Measurements from ENCODE around the gene SLC17A8. TPM values are rescaled to one million over a fixed set of nuclear protein-coding genes. Genes with fewer than 3 reads are reported as not detected.

SLC17A8 gene
- total and polyA plus RNA-seq, 2 experiments from 2014 or later = not detected

GRCh38 chr12:100461330-100461973, 104.6 kb downstream of the SLC17A8 start:
- Histone ChIP-seq H3K27ac (no peak overlapping the region), H3K4me3 (no peak overlapping the region), H3K9me3 (ENCODE audit: low read depth) (no peaks in the 10 kb centered on the region), H2AFZ (no peak overlapping the region), H3F3A (ENCODE audit: insufficient read depth) (no peaks in the 10 kb centered on the region), H3K9ac (no peak overlapping the region), H3K4me1 (ENCODE audit: insufficient read depth) (no peaks in the 10 kb centered on the region), H3K4me2 (ENCODE audit: unreplicated experiment) (no peak overlapping the region), H4K20me1 (ENCODE audit: insufficient read depth) (no peaks in the 10 kb centered on the region), H3K9me2 (ENCODE audit: insufficient read depth) (no peaks in the 10 kb centered on the region), H3K36me3 (ENCODE audit: low read depth) (no peaks in the 10 kb centered on the region), H3K27me3 (replicated peaks; ENCODE audit: insufficient read depth) (no peaks in the 10 kb centered on the region), H3K79me2 (ENCODE audit: insufficient read depth) (no peaks in the 10 kb centered on the region)
- no peak for DNase-seq
- 41 to 47% methylated on average over 1 of the region's 1 CpG for WGBS, 2 experiments (ENCODE audit: low coverage in 1 of 2, low lambda C conversion rate in 2 of 2, missing lambda C conversion rate in 2 of 2)
- in situ Hi-C loops (cut with MboI) = no loop called here
- no peak for TF ChIP-seq EZH2 (IDR thresholded peaks at IDR 0.05; ENCODE audit: insufficient read depth, poor library complexity, severe bottlenecking)
- no peak for TF ChIP-seq EZH2phosphoT487 (IDR thresholded peaks at IDR 0.05; ENCODE audit: insufficient read depth, low read depth)

- Histone ChIP-seq H3K4me1 (ENCODE audit: insufficient read depth) (no peaks in the 10 kb centered on the region), H2AFZ (no peak overlapping the region), H3K9ac (no peak overlapping the region), H3K9me3 (ENCODE audit: low read depth) (no peaks in the 10 kb centered on the region), H3K4me3 (no peak overlapping the region), H3F3A (ENCODE audit: insufficient read depth) (no peaks in the 10 kb centered on the region), H3K36me3 (ENCODE audit: low read depth) (no peaks in the 10 kb centered on the region), H3K9me2 (ENCODE audit: insufficient read depth) (no peaks in the 10 kb centered on the region), H3K27me3 (replicated peaks; ENCODE audit: insufficient read depth) (no peaks in the 10 kb centered on the region), H3K79me2 (ENCODE audit: insufficient read depth) (no peaks in the 10 kb centered on the region), H4K20me1 (ENCODE audit: insufficient read depth) (no peaks in the 10 kb centered on the region), H3K4me2 (ENCODE audit: unreplicated experiment) (no peak overlapping the region), H3K27ac (no peak overlapping the region)
- DNase-seq = no peak
- in situ Hi-C loops (cut with MboI) = no loop called here
- TF ChIP-seq EZH2 (IDR thresholded peaks at IDR 0.05; ENCODE audit: insufficient read depth, poor library complexity, severe bottlenecking) (no peak), EZH2phosphoT487 (IDR thresholded peaks at IDR 0.05; ENCODE audit: insufficient read depth, low read depth) (no peak)
- 31 to 52% methylated on average over 1 of the region's 1 CpG for WGBS, 2 experiments (ENCODE audit: low coverage in 1 of 2, low lambda C conversion rate in 2 of 2, missing lambda C conversion rate in 2 of 2)
Observed at GRCh38 chr12:100463661-100464060, 106.8 kb downstream of the SLC17A8 start.

- Histone ChIP-seq H3K79me2 (ENCODE audit: insufficient read depth) (no peaks in the 10 kb centered on the region), H3K9ac (no peak overlapping the region), H3K36me3 (ENCODE audit: low read depth) (no peaks in the 10 kb centered on the region), H3K9me3 (ENCODE audit: low read depth) (no peaks in the 10 kb centered on the region), H3K4me1 (ENCODE audit: insufficient read depth) (no peaks in the 10 kb centered on the region), H3K27me3 (replicated peaks; ENCODE audit: insufficient read depth) (no peaks in the 10 kb centered on the region), H3K27ac (no peak overlapping the region), H3K4me3 (no peak overlapping the region), H3K4me2 (ENCODE audit: unreplicated experiment) (no peak overlapping the region), H3K9me2 (ENCODE audit: insufficient read depth) (no peaks in the 10 kb centered on the region), H3F3A (ENCODE audit: insufficient read depth) (no peaks in the 10 kb centered on the region), H2AFZ (no peak overlapping the region), H4K20me1 (ENCODE audit: insufficient read depth) (no peaks in the 10 kb centered on the region)
- no peak for DNase-seq
- WGBS, 2 experiments (ENCODE audit: low coverage in 1 of 2, low lambda C conversion rate in 2 of 2, missing lambda C conversion rate in 2 of 2) = 30 to 34% methylated on average over 1 of the region's 1 CpG
- TF ChIP-seq EZH2phosphoT487 (IDR thresholded peaks at IDR 0.05; ENCODE audit: insufficient read depth, low read depth) (no peak), EZH2 (IDR thresholded peaks at IDR 0.05; ENCODE audit: insufficient read depth, poor library complexity, severe bottlenecking) (no peak)
- in situ Hi-C loops (cut with MboI) = no loop called here
Observed at GRCh38 chr12:100464529-100464928, 107.7 kb downstream of the SLC17A8 start.

DNA sequence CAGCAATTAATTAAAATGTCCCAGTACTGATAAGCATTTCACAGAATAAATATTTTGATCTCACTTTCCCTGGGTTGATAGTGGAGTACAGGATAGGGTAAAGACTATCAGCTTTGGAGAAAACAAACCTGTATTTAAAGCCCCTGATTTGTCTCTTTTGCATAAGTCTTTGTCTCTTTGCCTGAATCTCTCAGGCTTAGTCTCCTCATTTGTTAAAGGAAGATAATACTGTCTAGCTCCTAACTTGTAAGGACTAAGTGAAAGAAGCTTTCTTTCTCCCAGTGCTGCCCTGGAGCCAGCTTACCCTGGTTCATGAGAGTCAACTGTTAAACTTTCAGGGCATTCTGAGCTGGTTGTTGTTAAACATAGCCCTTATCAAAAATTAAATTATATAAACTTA, 111.3 kb downstream of the SLC17A8 start:
- TF ChIP-seq EZH2phosphoT487 (IDR thresholded peaks at IDR 0.05; ENCODE audit: insufficient read depth, low read depth) (no peak), EZH2 (IDR thresholded peaks at IDR 0.05; ENCODE audit: insufficient read depth, poor library complexity, severe bottlenecking) (no peak)
- no peaks in the 10 kb centered on the region for H3K9me3 ChIP-seq (ENCODE audit: low read depth)
- no peak for DNase-seq
- H4K20me1 ChIP-seq (ENCODE audit: insufficient read depth) = no peaks in the 10 kb centered on the region
- no peak overlapping the region for H3K27ac ChIP-seq
- H2AFZ ChIP-seq = no peak overlapping the region
- no peak overlapping the region for H3K9ac ChIP-seq
- H3F3A ChIP-seq (ENCODE audit: insufficient read depth) = no peaks in the 10 kb centered on the region
- in situ Hi-C loops (cut with MboI) = no loop called here
- no peaks in the 10 kb centered on the region for H3K36me3 ChIP-seq (ENCODE audit: low read depth)
- H3K79me2 ChIP-seq (ENCODE audit: insufficient read depth) = no peaks in the 10 kb centered on the region
- no peaks in the 10 kb centered on the region for H3K4me1 ChIP-seq (ENCODE audit: insufficient read depth)
- no peaks in the 10 kb centered on the region for H3K9me2 ChIP-seq (ENCODE audit: insufficient read depth)
- H3K4me3 ChIP-seq = no peak overlapping the region
- H3K4me2 ChIP-seq (ENCODE audit: unreplicated experiment) = no peak overlapping the region
- 0 out of 2 replicates have a peak, but pooled peaks cover 3% of the 10 kb centered on the region for H3K27me3 ChIP-seq (replicated peaks; ENCODE audit: insufficient read depth)

Other genes with a start within 250 kb of the SLC17A8 start
- 26.2 and 31.0 TPM in 2 replicates for gene BLTP3B, start 214.2 kb upstream of the SLC17A8 start, total RNA-seq (2014; rRNA removed; shearing (Covaris generic))
- 14.9 and 17.7 TPM in 2 replicates for gene BLTP3B, start 214.2 kb upstream of the SLC17A8 start, polyA plus RNA-seq (2016; fragmentation: Nextera tagmentation; extraction: Ambion mirVana)
- 25.1 and 36.3 TPM in 2 replicates for gene ACTR6, start 156.3 kb upstream of the SLC17A8 start, total RNA-seq (2014; rRNA removed; shearing (Covaris generic))
- gene ACTR6, start 156.3 kb upstream of the SLC17A8 start, polyA plus RNA-seq (2016; fragmentation: Nextera tagmentation; extraction: Ambion mirVana) = 29.7 and 31.5 TPM in 2 replicates
- 0.13 TPM in 1 of 2 replicates, not detected in the other for gene DEPDC4, start 90.0 kb upstream of the SLC17A8 start, total RNA-seq (2014; rRNA removed; shearing (Covaris generic))
- 1.5 and 2.7 TPM in 2 replicates for gene DEPDC4, start 90.0 kb upstream of the SLC17A8 start, polyA plus RNA-seq (2016; fragmentation: Nextera tagmentation; extraction: Ambion mirVana)
- gene SCYL2, start 89.9 kb upstream of the SLC17A8 start, total RNA-seq (2014; rRNA removed; shearing (Covaris generic)) = 42.9 and 45.0 TPM in 2 replicates
- 27.2 and 28.3 TPM in 2 replicates for gene SCYL2, start 89.9 kb upstream of the SLC17A8 start, polyA plus RNA-seq (2016; fragmentation: Nextera tagmentation; extraction: Ambion mirVana)
- gene NR1H4, start 116.8 kb downstream of the SLC17A8 start, total RNA-seq (2014; rRNA removed; shearing (Covaris generic)) = not detected in 2 replicates
- gene NR1H4, start 116.8 kb downstream of the SLC17A8 start, polyA plus RNA-seq (2016; fragmentation: Nextera tagmentation; extraction: Ambion mirVana) = not detected in 2 replicates
- gene GAS2L3, start 216.6 kb downstream of the SLC17A8 start, total RNA-seq (2014; rRNA removed; shearing (Covaris generic)) = 9.8 and 14.8 TPM in 2 replicates
- gene GAS2L3, start 216.6 kb downstream of the SLC17A8 start, polyA plus RNA-seq (2016; fragmentation: Nextera tagmentation; extraction: Ambion mirVana) = 6.1 TPM in 2 replicates